GM23338 (cell line): ENCODE results near the gene TECTB.

Experiments used
- CREB1 ChIP-seq: fragments of 250-450 bp; sonication (Bioruptor Pico); IDR thresholded peaks from 2 replicates; pipeline ENCODE4 v1.5.0; 2020; ENCODE audit warnings: low read depth, mild to moderate bottlenecking, moderate library complexity
- CTCF ChIP-seq, 2 experiments: fragments of 200-600 bp in 1 of 2; sonication (generic) in 1 of 2; conservative IDR thresholded peaks; 2 replicates each; pipeline versions ENCODE4 v1.5.1 to v1.6.1; 2016 to 2017; ENCODE audit warnings: antibody characterized with exemption in 2 of 2, low read depth in 2 of 2, mild to moderate bottlenecking in 2 of 2, moderate library complexity in 1 of 2
- EZH2 ChIP-seq: fragments of 200-600 bp; sonication (generic); IDR thresholded peaks from one replicate; pipeline ENCODE4 v1.8.0; 2017; ENCODE audit warnings: antibody characterized with exemption, mild to moderate bottlenecking, low read depth; ENCODE audit not compliant: unreplicated experiment
- EZH2phosphoT487 ChIP-seq: fragments of 200-600 bp; sonication (generic); IDR thresholded peaks from one replicate; pipeline ENCODE4 v1.8.1; 2018; ENCODE audit warnings: antibody characterized with exemption; ENCODE audit not compliant: unreplicated experiment
- JUNB ChIP-seq: IDR thresholded peaks from one replicate; pipeline ENCODE4 v1.6.1; 2016; ENCODE audit warnings: antibody characterized with exemption; ENCODE audit not compliant: unreplicated experiment
- POLR2AphosphoS5 ChIP-seq: IDR thresholded peaks from 2 replicates; pipeline ENCODE4 v1.6.1; 2016; ENCODE audit warnings: antibody characterized with exemption, low read depth
- REST ChIP-seq: IDR thresholded peaks from one replicate; pipeline ENCODE4 v1.6.1; 2018; ENCODE audit warnings: antibody characterized with exemption; ENCODE audit not compliant: unreplicated experiment
- ZNF331 ChIP-seq: fragments of 250-450 bp; sonication (Bioruptor Pico); IDR thresholded peaks from 2 replicates; pipeline ENCODE4 v1.5.0; 2020; ENCODE audit warnings: low read depth, mild to moderate bottlenecking, moderate library complexity

- TF ChIP-seq REST, result no peak
- no peak for TF ChIP-seq CTCF (conservative IDR thresholded peaks at IDR 0.05; ENCODE audit: low read depth in 2 of 2)
- no peak for TF ChIP-seq POLR2AphosphoS5
- TF ChIP-seq EZH2, result no peak
- TF ChIP-seq EZH2phosphoT487, result no peak
- no peak for TF ChIP-seq CREB1 (CRISPR knock-in tag)
- TF ChIP-seq JUNB, result no peak
- TF ChIP-seq ZNF331, result no peak
Observed at GRCh38 chr10:112235141-112235540, 48.1 kb upstream of the TECTB start.
